ENCODE measurements around the gene OR4C45. TPM values are rescaled to one million over a fixed set of nuclear protein-coding genes. Genes with fewer than 3 reads are reported as not detected.
"Not testable (repeated sequence)": the region's sequence is repeated elsewhere in the genome, so short reads cannot be mapped to it uniquely, and the experiment has no call there.

OR4C45 gene
- total RNA-seq, 4 donors from 2014 or later: not detected

- no peaks in the 10 kb centered on the region for H3K27me3 ChIP-seq
- TF ChIP-seq, protein P1, sequence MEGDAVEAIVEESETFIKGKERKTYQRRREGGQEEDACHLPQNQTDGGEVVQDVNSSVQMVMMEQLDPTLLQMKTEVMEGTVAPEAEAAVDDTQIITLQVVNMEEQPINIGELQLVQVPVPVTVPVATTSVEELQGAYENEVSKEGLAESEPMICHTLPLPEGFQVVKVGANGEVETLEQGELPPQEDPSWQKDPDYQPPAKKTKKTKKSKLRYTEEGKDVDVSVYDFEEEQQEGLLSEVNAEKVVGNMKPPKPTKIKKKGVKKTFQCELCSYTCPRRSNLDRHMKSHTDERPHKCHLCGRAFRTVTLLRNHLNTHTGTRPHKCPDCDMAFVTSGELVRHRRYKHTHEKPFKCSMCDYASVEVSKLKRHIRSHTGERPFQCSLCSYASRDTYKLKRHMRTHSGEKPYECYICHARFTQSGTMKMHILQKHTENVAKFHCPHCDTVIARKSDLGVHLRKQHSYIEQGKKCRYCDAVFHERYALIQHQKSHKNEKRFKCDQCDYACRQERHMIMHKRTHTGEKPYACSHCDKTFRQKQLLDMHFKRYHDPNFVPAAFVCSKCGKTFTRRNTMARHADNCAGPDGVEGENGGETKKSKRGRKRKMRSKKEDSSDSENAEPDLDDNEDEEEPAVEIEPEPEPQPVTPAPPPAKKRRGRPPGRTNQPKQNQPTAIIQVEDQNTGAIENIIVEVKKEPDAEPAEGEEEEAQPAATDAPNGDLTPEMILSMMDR (IDR thresholded peaks at IDR 0.05): no peak
- no peak for TF ChIP-seq EP300 (IDR thresholded peaks at IDR 0.05)
- TF ChIP-seq POLR2A (IDR thresholded peaks at IDR 0.05): no peak
- TF ChIP-seq POLR2AphosphoS5 (IDR thresholded peaks at IDR 0.05): no peak
- WGBS, 2 donors (ENCODE audit: low coverage in 1 of 2): 60 to 86% methylated on average over 2 to 4 of the region's 6 CpGs
- H3K9me3 ChIP-seq: peaks cover 0 to 63% (median 0%) of the 10 kb centered on the region in 3 donors
- H3K4me3 ChIP-seq: no peak overlapping the region
- no peaks in the 10 kb centered on the region for H3K36me3 ChIP-seq
- no peak for ATAC-seq
- no peak overlapping the region for H3K27ac ChIP-seq
- no peaks in the 10 kb centered on the region for H3K4me1 ChIP-seq
Measured at GRCh38 chr11:50074161-50074560, 41.5 kb downstream of the OR4C45 start.

- no peak for ATAC-seq
- Histone ChIP-seq H3K4me3 (no peak overlapping the region), H3K27ac (no peak overlapping the region), H3K9me3 (peaks cover 0 to 63% (median 0%) of the 10 kb centered on the region in 3 donors), H3K4me1 (no peaks in the 10 kb centered on the region), H3K27me3 (no peaks in the 10 kb centered on the region), H3K36me3 (no peaks in the 10 kb centered on the region)
- TF ChIP-seq POLR2A (IDR thresholded peaks at IDR 0.05) (no peak), EP300 (IDR thresholded peaks at IDR 0.05) (no peak), POLR2AphosphoS5 (IDR thresholded peaks at IDR 0.05) (no peak)
- TF ChIP-seq, protein P1 (IDR thresholded peaks at IDR 0.05): no peak
- WGBS, 2 donors (ENCODE audit: low coverage in 1 of 2): 62% methylated on average over 4 of the region's 4 CpGs; no CpG with 5 or more reads in 1 of the 2 donors
Measured at GRCh38 chr11:50075856-50076255, 43.2 kb downstream of the OR4C45 start.

GRCh38 chr11:50077526-50077925 lies 44.9 kb downstream of the OR4C45 start:
- WGBS, 2 donors (ENCODE audit: low coverage in 1 of 2): 45 to 70% methylated on average over 2 to 5 of the region's 5 CpGs
- Histone ChIP-seq H3K27me3 (no peaks in the 10 kb centered on the region), H3K4me1 (no peaks in the 10 kb centered on the region), H3K27ac (no peak overlapping the region), H3K9me3 (peaks cover 0 to 61% (median 0%) of the 10 kb centered on the region in 3 donors), H3K4me3 (no peak overlapping the region), H3K36me3 (no peaks in the 10 kb centered on the region)
- TF ChIP-seq POLR2A (IDR thresholded peaks at IDR 0.05) (no peak), POLR2AphosphoS5 (IDR thresholded peaks at IDR 0.05) (no peak), EP300 (IDR thresholded peaks at IDR 0.05) (no peak)
- ATAC-seq: no peak

- no peak for ATAC-seq
- no peaks in the 10 kb centered on the region for H3K27me3 ChIP-seq
- TF ChIP-seq, protein P1 (IDR thresholded peaks at IDR 0.05): no peak
- TF ChIP-seq POLR2A (IDR thresholded peaks at IDR 0.05) (no peak), POLR2AphosphoS5 (IDR thresholded peaks at IDR 0.05) (no peak), EP300 (IDR thresholded peaks at IDR 0.05) (no peak)
- no peaks in the 10 kb centered on the region for H3K36me3 ChIP-seq
- no peaks in the 10 kb centered on the region for H3K4me1 ChIP-seq
- 83 to 88% methylated on average over 1 of the region's 1 CpG for WGBS, 2 donors (ENCODE audit: low coverage in 1 of 2)
- peaks cover 0 to 56% (median 0%) of the 10 kb centered on the region in 3 donors for H3K9me3 ChIP-seq
- H3K4me3 ChIP-seq: no peak overlapping the region
- H3K27ac ChIP-seq: no peak overlapping the region
Measured at GRCh38 chr11:50078001-50078400, 45.3 kb downstream of the OR4C45 start.

DNA sequence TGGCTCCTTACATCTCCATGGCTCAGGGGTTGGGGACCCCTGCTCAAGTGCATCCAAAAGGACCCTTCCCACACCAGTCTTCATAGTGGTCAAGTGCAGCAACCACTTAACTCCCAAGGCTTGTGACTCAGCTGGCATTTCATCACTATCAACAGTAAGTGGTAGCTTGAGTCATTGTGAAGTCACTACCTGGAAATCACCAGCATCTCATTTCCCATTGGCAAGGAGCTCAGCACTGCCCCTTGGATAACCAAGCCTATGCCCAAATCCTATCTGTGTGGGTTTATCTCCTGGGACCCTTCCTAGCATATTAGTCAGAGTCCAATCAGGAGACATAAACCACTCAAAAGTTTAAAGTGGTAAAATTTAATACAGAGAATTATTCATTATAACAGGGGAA lies 46.3 kb downstream of the OR4C45 start:
- H3K27me3 ChIP-seq, H3K4me1 ChIP-seq, H3K36me3 ChIP-seq, H3K4me3 ChIP-seq, H3K27ac ChIP-seq, ATAC-seq: not testable (repeated sequence)
- peaks cover 0 to 47% (median 0%) of the 10 kb centered on the region in 3 donors for H3K9me3 ChIP-seq

DNA sequence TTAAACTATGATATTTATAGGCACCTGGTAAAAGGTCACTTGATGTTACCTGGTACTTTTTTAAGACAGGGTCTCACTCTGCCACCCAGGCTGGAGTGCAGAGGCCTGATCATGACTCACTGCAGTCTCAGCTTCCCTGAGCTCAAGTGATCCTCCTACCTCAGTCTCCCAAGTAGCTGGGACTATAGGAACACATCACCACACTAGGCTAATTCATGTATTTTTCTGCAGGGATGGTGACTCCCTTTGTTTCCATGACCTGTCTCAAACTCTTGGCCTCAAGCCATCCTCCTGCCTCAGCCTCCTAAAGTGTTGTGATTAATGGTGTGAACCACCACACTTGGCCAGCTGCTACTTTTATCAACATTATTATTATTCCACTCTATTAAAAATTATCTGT lies 47.6 kb downstream of the OR4C45 start:
- no peak overlapping the region for H3K4me3 ChIP-seq
- H3K4me1 ChIP-seq: no peaks in the 10 kb centered on the region
- H3K9me3 ChIP-seq: peaks cover 0 to 34% (median 0%) of the 10 kb centered on the region in 3 donors
- no peaks in the 10 kb centered on the region for H3K36me3 ChIP-seq
- H3K27me3 ChIP-seq: no peaks in the 10 kb centered on the region
- ATAC-seq: no peak
- no peak overlapping the region for H3K27ac ChIP-seq
- TF ChIP-seq, protein P1 (IDR thresholded peaks at IDR 0.05): no peak
- TF ChIP-seq POLR2A (IDR thresholded peaks at IDR 0.05) (no peak), POLR2AphosphoS5 (IDR thresholded peaks at IDR 0.05) (no peak), EP300 (IDR thresholded peaks at IDR 0.05) (no peak)

Other genes starting within 250 kb of the OR4C45 start
- gene OR4C13, start 80.5 kb upstream of the OR4C45 start, total RNA-seq: not detected
- not detected for gene OR4C12, start 50.3 kb upstream of the OR4C45 start, total RNA-seq